DND-41 (cell line): ENCODE measurements around the gene IL4.

ENCODE experiments used
- ATAC-seq: fragments of 200-7000 bp; cut with Tn5 transposase; 3 replicates; pipeline ENCODE4 v1.9.1; 2021; ENCODE audit warnings: low read depth; ENCODE audit not compliant: insufficient read depth
- DNase-seq: peaks from one replicate; pipeline ENCODE4 v3.0.0-alpha.2; 2020
- H2AFZ ChIP-seq: 2 replicates; pipeline ENCODE4 v1.6.0; 2012; ENCODE audit warnings: low read depth, low read length
- H3K27ac ChIP-seq: 2 replicates; pipeline ENCODE4 v1.5.1; 2012; ENCODE audit warnings: low read length, inconsistent platforms
- H3K27me3 ChIP-seq: fragments of 200-600 bp; sonication (generic); 2 replicates; pipeline ENCODE4 v1.6.0; 2012; ENCODE audit warnings: low read length, mild to moderate bottlenecking, inconsistent platforms; ENCODE audit not compliant: insufficient read depth, poor library complexity
- H3K36me3 ChIP-seq: 2 replicates; pipeline ENCODE4 v1.5.1; 2012; ENCODE audit warnings: low read length, inconsistent platforms; ENCODE audit not compliant: insufficient read depth
- H3K4me1 ChIP-seq: 2 replicates; pipeline ENCODE4 v1.5.1; 2012; ENCODE audit warnings: mild to moderate bottlenecking, low read length; ENCODE audit not compliant: insufficient read depth
- H3K4me2 ChIP-seq: 2 replicates; pipeline ENCODE4 v1.6.0; 2012; ENCODE audit warnings: mild to moderate bottlenecking, moderate library complexity, low read length, inconsistent platforms; ENCODE audit not compliant: insufficient read depth
- H3K4me3 ChIP-seq, 2 experiments: fragments of 200-600 bp in 1 of 2; shearing (Covaris generic) in 1 of 2; 2 replicates each; pipeline ENCODE4 v1.5.1; 2012 to 2016; ENCODE audit warnings: inconsistent platforms in 2 of 2, low read length in 2 of 2, mild to moderate bottlenecking in 2 of 2, low read depth in 1 of 2, moderate library complexity in 1 of 2
- H3K79me2 ChIP-seq: 2 replicates; pipeline ENCODE4 v1.6.0; 2012; ENCODE audit warnings: low read length, inconsistent platforms; ENCODE audit not compliant: insufficient read depth
- H3K9ac ChIP-seq: 2 replicates; pipeline ENCODE4 v1.6.0; 2012; ENCODE audit warnings: low read depth, mild to moderate bottlenecking, inconsistent platforms, low read length, moderate library complexity
- H3K9me3 ChIP-seq: 2 replicates; pipeline ENCODE4 v1.5.1; 2012; ENCODE audit warnings: low read length, moderate library complexity, mild to moderate bottlenecking, inconsistent platforms; ENCODE audit not compliant: insufficient read depth, severe bottlenecking
- H4K20me1 ChIP-seq: 2 replicates; pipeline ENCODE4 v1.6.0; 2012; ENCODE audit warnings: low read length; ENCODE audit not compliant: insufficient read depth
- EZH2 ChIP-seq: IDR thresholded peaks from 3 replicates; pipeline ENCODE4 v1.6.1; 2012; ENCODE audit warnings: borderline replicate concordance, low read depth, mild to moderate bottlenecking, moderate library complexity, low read length, inconsistent platforms; ENCODE audit not compliant: severe bottlenecking
- TF ChIP-seq, protein P1 (sequence below): IDR thresholded peaks from 2 replicates; pipeline ENCODE4 v1.5.1; 2012; ENCODE audit warnings: borderline replicate concordance, low read length, moderate library complexity, mild to moderate bottlenecking; ENCODE audit not compliant: poor library complexity, severe bottlenecking; ENCODE audit errors: extremely low read depth

Gene IL4

GRCh38 chr5:132669966-132670882 lies 3.6 kb upstream of the IL4 start:
- H3K4me1 ChIP-seq: no peaks in the 10 kb centered on the region
- H2AFZ ChIP-seq: no peak overlapping the region
- H3K4me2 ChIP-seq: no peak overlapping the region
- no peak overlapping the region for H3K9ac ChIP-seq
- H3K27ac ChIP-seq: no peak overlapping the region
- no peaks in the 10 kb centered on the region for H3K36me3 ChIP-seq
- H3K79me2 ChIP-seq: no peaks in the 10 kb centered on the region
- H3K4me3 ChIP-seq: no peak overlapping the region
- no peaks in the 10 kb centered on the region for H3K27me3 ChIP-seq
- H3K9me3 ChIP-seq: no peaks in the 10 kb centered on the region
- DNase-seq: no peak
- ATAC-seq: no peak
- no peaks in the 10 kb centered on the region for H4K20me1 ChIP-seq
- TF ChIP-seq EZH2: no peak

GRCh38 chr5:132671000-132671399 lies 2.8 kb upstream of the IL4 start:
- H2AFZ ChIP-seq: no peak overlapping the region
- H3K4me2 ChIP-seq: no peak overlapping the region
- no peak overlapping the region for H3K9ac ChIP-seq
- no peaks in the 10 kb centered on the region for H3K9me3 ChIP-seq
- DNase-seq (no peak), ATAC-seq (no peak)
- H3K79me2 ChIP-seq: no peaks in the 10 kb centered on the region
- no peaks in the 10 kb centered on the region for H3K27me3 ChIP-seq
- no peaks in the 10 kb centered on the region for H3K4me1 ChIP-seq
- H4K20me1 ChIP-seq: no peaks in the 10 kb centered on the region
- H3K4me3 ChIP-seq: no peak overlapping the region
- TF ChIP-seq, protein P1, sequence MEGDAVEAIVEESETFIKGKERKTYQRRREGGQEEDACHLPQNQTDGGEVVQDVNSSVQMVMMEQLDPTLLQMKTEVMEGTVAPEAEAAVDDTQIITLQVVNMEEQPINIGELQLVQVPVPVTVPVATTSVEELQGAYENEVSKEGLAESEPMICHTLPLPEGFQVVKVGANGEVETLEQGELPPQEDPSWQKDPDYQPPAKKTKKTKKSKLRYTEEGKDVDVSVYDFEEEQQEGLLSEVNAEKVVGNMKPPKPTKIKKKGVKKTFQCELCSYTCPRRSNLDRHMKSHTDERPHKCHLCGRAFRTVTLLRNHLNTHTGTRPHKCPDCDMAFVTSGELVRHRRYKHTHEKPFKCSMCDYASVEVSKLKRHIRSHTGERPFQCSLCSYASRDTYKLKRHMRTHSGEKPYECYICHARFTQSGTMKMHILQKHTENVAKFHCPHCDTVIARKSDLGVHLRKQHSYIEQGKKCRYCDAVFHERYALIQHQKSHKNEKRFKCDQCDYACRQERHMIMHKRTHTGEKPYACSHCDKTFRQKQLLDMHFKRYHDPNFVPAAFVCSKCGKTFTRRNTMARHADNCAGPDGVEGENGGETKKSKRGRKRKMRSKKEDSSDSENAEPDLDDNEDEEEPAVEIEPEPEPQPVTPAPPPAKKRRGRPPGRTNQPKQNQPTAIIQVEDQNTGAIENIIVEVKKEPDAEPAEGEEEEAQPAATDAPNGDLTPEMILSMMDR: no peak
- no peak for TF ChIP-seq EZH2
- no peaks in the 10 kb centered on the region for H3K36me3 ChIP-seq
- H3K27ac ChIP-seq: no peak overlapping the region

DNA sequence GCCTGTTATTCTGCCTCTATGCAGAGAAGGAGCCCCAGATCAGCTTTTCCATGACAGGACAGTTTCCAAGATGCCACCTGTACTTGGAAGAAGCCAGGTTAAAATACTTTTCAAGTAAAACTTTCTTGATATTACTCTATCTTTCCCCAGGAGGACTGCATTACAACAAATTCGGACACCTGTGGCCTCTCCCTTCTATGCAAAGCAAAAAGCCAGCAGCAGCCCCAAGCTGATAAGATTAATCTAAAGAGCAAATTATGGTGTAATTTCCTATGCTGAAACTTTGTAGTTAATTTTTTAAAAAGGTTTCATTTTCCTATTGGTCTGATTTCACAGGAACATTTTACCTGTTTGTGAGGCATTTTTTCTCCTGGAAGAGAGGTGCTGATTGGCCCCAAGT lies 301 bp upstream of the IL4 start:
- no peak overlapping the region for H3K9ac ChIP-seq
- no peak overlapping the region for H3K27ac ChIP-seq
- ATAC-seq: no peak
- H2AFZ ChIP-seq: no peak overlapping the region
- H3K4me3 ChIP-seq: no peak overlapping the region
- no peaks in the 10 kb centered on the region for H3K4me1 ChIP-seq
- no peaks in the 10 kb centered on the region for H4K20me1 ChIP-seq
- no peaks in the 10 kb centered on the region for H3K79me2 ChIP-seq
- no peaks in the 10 kb centered on the region for H3K27me3 ChIP-seq
- no peaks in the 10 kb centered on the region for H3K36me3 ChIP-seq
- no peaks in the 10 kb centered on the region for H3K9me3 ChIP-seq
- TF ChIP-seq, protein P1: no peak
- TF ChIP-seq EZH2: no peak
- no peak overlapping the region for H3K4me2 ChIP-seq
- no peak for DNase-seq

DNA sequence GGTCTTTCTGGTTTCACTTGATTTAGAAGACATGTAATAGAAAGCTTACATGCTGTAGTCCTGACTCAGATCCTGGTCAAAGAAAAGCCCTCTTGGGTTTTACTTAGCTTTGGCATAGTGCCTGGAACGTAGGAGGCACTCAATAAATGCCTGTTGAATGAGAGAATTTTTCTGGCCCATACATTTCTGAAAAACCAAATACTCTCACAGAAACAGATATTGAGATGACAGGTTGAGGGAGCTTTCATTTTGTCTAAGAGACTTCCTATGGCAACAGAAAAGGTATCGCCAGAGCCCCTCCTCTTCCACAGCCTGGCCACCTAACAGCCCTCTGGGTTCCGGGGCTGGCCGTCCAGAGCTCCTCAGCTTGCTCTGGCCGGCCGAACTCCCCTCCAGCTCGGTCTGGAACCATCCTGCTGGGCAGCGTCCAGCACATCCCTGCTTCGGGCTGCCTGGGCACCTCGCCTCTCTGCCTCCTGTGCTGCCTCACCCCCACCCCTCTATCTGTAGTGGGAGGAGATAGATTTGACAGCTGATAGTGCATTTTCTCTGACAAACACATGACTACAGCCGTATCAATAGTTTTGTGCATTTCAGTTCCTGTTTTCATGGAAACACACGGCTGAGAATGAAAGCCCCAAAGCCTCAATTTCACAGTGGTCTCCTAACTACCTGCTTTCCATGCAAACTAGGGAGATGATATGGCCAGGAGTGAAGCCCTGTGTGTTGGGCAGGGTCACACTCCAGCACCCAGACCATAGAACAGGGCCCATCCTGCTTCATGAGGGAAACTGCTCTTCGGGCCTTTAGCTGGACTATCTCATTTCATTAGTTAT lies 1.1 kb downstream of the IL4 start:
- Histone ChIP-seq H3K9ac (no peak overlapping the region), H3K9me3 (no peaks in the 10 kb centered on the region), H3K36me3 (no peaks in the 10 kb centered on the region), H3K4me2 (no peak overlapping the region), H4K20me1 (no peaks in the 10 kb centered on the region), H3K27ac (no peak overlapping the region), H3K79me2 (no peaks in the 10 kb centered on the region), H3K4me1 (no peaks in the 10 kb centered on the region), H3K27me3 (no peaks in the 10 kb centered on the region), H2AFZ (no peak overlapping the region), H3K4me3 (no peak overlapping the region)
- no peak for ATAC-seq
- no peak for TF ChIP-seq EZH2
- TF ChIP-seq, protein P1: no peak
- DNase-seq: no peak
